DMS114 treated with DMSO at 0.1 percent for 48 hours (cell line): ENCODE results near the gene ERICH6.

Experiments
- DNase-seq: peaks from one replicate; lab custom pipeline; 2025; ENCODE audit not compliant: unreplicated experiment; lab: John Stamatoyannopoulos, UW

Gene ERICH6

GRCh38 chr3:150703756-150704344 is at the start of gene ERICH6:
TSS of gene ERICH6 (minus strand) at chr3:150703920. CDS start at chr3:150703898, 22 bp downstream.
- peak; percentile 83 for DNase-seq

- no peak for DNase-seq
These were observed 48.1 kb upstream of the ERICH6 start for GRCh38 chr3:150751781-150752263.

- no peak for DNase-seq
These were observed 45.5 kb upstream of the ERICH6 start for GRCh38 chr3:150749255-150749654.

- no peak for DNase-seq
These were observed 44.9 kb upstream of the ERICH6 start for GRCh38 chr3:150748684-150749047.

GRCh38 chr3:150747886-150748683 is 44.4 kb upstream of the ERICH6 start:
- DNase-seq = no peak

- no peak for DNase-seq
These were observed 43.3 kb upstream of the ERICH6 start for GRCh38 chr3:150746791-150747590.

- no peak for DNase-seq
These were observed 42.1 kb upstream of the ERICH6 start for GRCh38 chr3:150745832-150746231.

- DNase-seq = no peak
These were observed 41.1 kb upstream of the ERICH6 start for GRCh38 chr3:150744919-150745211.

GRCh38 chr3:150744041-150744918 is 40.6 kb upstream of the ERICH6 start:
- DNase-seq = no peak

- no peak for DNase-seq
These were observed 39.8 kb upstream of the ERICH6 start for GRCh38 chr3:150743508-150743907.

- DNase-seq = no peak
These were observed 39.0 kb upstream of the ERICH6 start for GRCh38 chr3:150742679-150743078.

GRCh38 chr3:150742141-150742523 is 38.4 kb upstream of the ERICH6 start:
- no peak for DNase-seq

- no peak for DNase-seq
These were observed 37.9 kb upstream of the ERICH6 start for GRCh38 chr3:150741497-150742140.

GRCh38 chr3:150740733-150741496 is 37.2 kb upstream of the ERICH6 start:
- DNase-seq = no peak

- no peak for DNase-seq
These were observed 36.3 kb upstream of the ERICH6 start for GRCh38 chr3:150739877-150740645.

GRCh38 chr3:150739200-150739863 is 35.6 kb upstream of the ERICH6 start:
- DNase-seq = no peak

- DNase-seq = no peak
These were observed 35.0 kb upstream of the ERICH6 start for GRCh38 chr3:150738688-150739087.

- DNase-seq = no peak
These were observed 34.4 kb upstream of the ERICH6 start for GRCh38 chr3:150737874-150738679.
